H1 (cell line): Measurements from ENCODE around the gene RPL31. TPM values are rescaled to one million over a fixed set of nuclear protein-coding genes. Genes with fewer than 3 reads are reported as not detected.

Source experiments
- EP300 ChIP-seq, 2 experiments: IDR thresholded peaks; 1 replicate in 1 of 2; 2 replicates in 1 of 2; pipeline ENCODE4 v1.6.1; 2011 to 2012; ENCODE audit warnings: low read depth in 2 of 2, low read length in 2 of 2, mild to moderate bottlenecking in 2 of 2, borderline replicate concordance in 1 of 2, inconsistent platforms in 1 of 2, moderate library complexity in 1 of 2
- EZH2 ChIP-seq: fragments of 200-600 bp; sonication (generic); IDR thresholded peaks from 2 replicates; pipeline ENCODE4 v1.7.1; 2012; ENCODE audit warnings: low read depth, mild to moderate bottlenecking, moderate library complexity, low read length, inconsistent platforms; ENCODE audit not compliant: severe bottlenecking
- NRF1 ChIP-seq: IDR thresholded peaks from 2 replicates; pipeline ENCODE4 v1.6.1; 2011; ENCODE audit warnings: mild to moderate bottlenecking, low read depth, low read length, improper control_type of control experiment
- polyA plus RNA-seq, 7 experiments: library from polyadenylated mRNA; depleted of rRNA in 3 of 7; stranded (reverse) in 5 of 7; unstranded in 2 of 7; fragments of >200 nt in 5 of 7; fragments of 200-250 nt in 2 of 7; gene quantifications; 1 replicate in 5 of 7; 2 replicates in 1 of 7; 4 replicates in 1 of 7; pipeline versions ENCODE4 v1.2.1 to v1.2.3, GENCODE V29; 2011 to 2013; ENCODE audit warnings: missing spikeins in 2 of 7, mixed read lengths in 2 of 7
- total RNA-seq: library from RNA; stranded (reverse); fragmentation: NEBNext Ultra II Directional; extraction: Animal tissue kit (Norgen Biotek cat#: 25700); gene quantifications from 2 replicates; pipeline ENCODE4 v1.2.1, GENCODE V29; 2021

RPL31 gene
- total and polyA plus RNA-seq, 2 of the 8 experiments (the other 6 are each of a cell fraction or from before 2014, with no cell fraction given): 1,463 to 1,722 TPM

DNA sequence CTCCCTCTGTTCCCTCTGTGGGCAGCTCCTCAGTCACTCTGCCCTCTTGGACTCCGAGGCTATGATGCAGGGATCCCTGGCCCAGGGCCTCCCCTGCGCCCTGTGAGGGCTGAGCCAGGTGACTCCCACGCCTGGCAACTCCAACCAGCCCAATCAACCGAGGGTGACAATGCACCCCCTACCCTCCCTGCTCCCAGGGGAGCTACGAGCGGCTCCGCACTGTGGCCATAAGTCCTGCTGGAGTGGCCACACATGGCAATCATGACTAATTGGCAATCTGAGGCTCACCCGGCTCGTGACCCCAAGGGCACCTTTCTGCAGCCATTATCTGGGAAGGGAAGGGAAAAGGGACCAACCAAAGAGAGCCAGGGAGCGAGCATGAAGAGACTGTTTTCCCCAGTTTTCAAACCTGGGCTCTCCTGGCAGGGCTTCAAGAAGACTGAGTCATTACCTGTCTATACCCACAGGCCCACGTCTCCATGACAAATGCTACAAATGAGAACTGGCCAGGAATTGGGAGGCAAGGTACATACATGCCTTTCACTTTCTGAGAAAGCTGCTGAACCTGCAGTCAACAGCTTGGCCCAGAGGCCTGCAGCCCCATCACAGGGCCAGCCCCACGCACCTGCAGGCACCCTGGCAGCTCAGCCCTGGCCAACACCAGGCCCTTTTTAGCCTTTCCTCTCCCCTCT lies 45.1 kb downstream of the RPL31 start (continued):
- no peak for TF ChIP-seq NRF1
- TF ChIP-seq EP300 (IDR thresholded peaks at IDR 0.05; ENCODE audit: borderline replicate concordance in 1 of 2, low read depth in 2 of 2, low read length in 2 of 2): no peak
- no peak for TF ChIP-seq EZH2
